CD4-positive, alpha-beta T cell treated with Interleukin-6 for 4 hours (primary cell): ENCODE measurements around the gene NPNT.

Source experiments
- DNase-seq: peaks from one replicate; pipeline ENCODE4 v3.0.0-alpha.2; 2020; ENCODE audit warnings: mixed read lengths

The NPNT gene

GRCh38 chr4:105921301-105921700 is 26.0 kb downstream of the NPNT start:
- DNase-seq = no peak

- no peak for DNase-seq
Observed at GRCh38 chr4:105923497-105924238, 28.4 kb downstream of the NPNT start.

- DNase-seq = no peak
Observed at GRCh38 chr4:105924341-105924740, 29.1 kb downstream of the NPNT start.

GRCh38 chr4:105930698-105931097 is 35.4 kb downstream of the NPNT start:
- no peak for DNase-seq

GRCh38 chr4:105933083-105933482 is 37.8 kb downstream of the NPNT start:
- no peak for DNase-seq

GRCh38 chr4:105934386-105934785 is 39.1 kb downstream of the NPNT start:
- DNase-seq = no peak

GRCh38 chr4:105936901-105937300 is 41.6 kb downstream of the NPNT start:
- DNase-seq = no peak

- no peak for DNase-seq
Observed at GRCh38 chr4:105937759-105938158, 42.5 kb downstream of the NPNT start.

GRCh38 chr4:105943234-105943633 is 48.0 kb downstream of the NPNT start:
- no peak for DNase-seq

- DNase-seq = no peak
Observed at GRCh38 chr4:105944540-105944939, 49.3 kb downstream of the NPNT start.

- DNase-seq = no peak
Observed at GRCh38 chr4:105946771-105947170, 51.5 kb downstream of the NPNT start.

- DNase-seq = no peak
Observed at GRCh38 chr4:105950701-105951100, 55.4 kb downstream of the NPNT start.

GRCh38 chr4:105951198-105951597 is 55.9 kb downstream of the NPNT start:
- DNase-seq = no peak

- DNase-seq = no peak
Observed at GRCh38 chr4:105952591-105952990, 57.3 kb downstream of the NPNT start.

- no peak for DNase-seq
Observed at GRCh38 chr4:105956569-105956968, 61.3 kb downstream of the NPNT start.

GRCh38 chr4:105957680-105958079 is 62.4 kb downstream of the NPNT start:
- no peak for DNase-seq

GRCh38 chr4:105963461-105964400 is 68.5 kb downstream of the NPNT start:
- no peak for DNase-seq

- DNase-seq = no peak
Observed at GRCh38 chr4:105965183-105965800, 70.0 kb downstream of the NPNT start.

- DNase-seq = no peak
Observed at GRCh38 chr4:105966051-105966450, 70.8 kb downstream of the NPNT start.

- no peak for DNase-seq
Observed at GRCh38 chr4:105967058-105967658, 71.9 kb downstream of the NPNT start.

- no peak for DNase-seq
Observed at GRCh38 chr4:105969575-105969974, 74.3 kb downstream of the NPNT start.

GRCh38 chr4:105970371-105970770 is 75.1 kb downstream of the NPNT start:
- no peak for DNase-seq

GRCh38 chr4:105971036-105971435 is 75.8 kb downstream of the NPNT start:
- DNase-seq = no peak
